ENCODE data around the gene ZFR.

ZFR gene

GRCh38 chr5:32482193-32482592 lies 37.7 kb upstream of the ZFR start:
- TF ChIP-seq POLR2A (IDR thresholded peaks at IDR 0.05; ENCODE audit: extremely low read depth, insufficient read length) (no peak), CTCF (IDR thresholded peaks at IDR 0.05; ENCODE audit: low read depth, low read length) (no peak), MAX (IDR thresholded peaks at IDR 0.05; ENCODE audit: low read depth, low read length) (no peak), MYC (IDR thresholded peaks at IDR 0.05; ENCODE audit: low read depth, low read length) (no peak)
- H3K4me3 ChIP-seq (ENCODE audit: low read depth, low read length), result no peak overlapping the region
- no peak for DNase-seq (ENCODE audit: low read depth)

GRCh38 chr5:32479096-32479495 lies 34.6 kb upstream of the ZFR start:
- DNase-seq (ENCODE audit: low read depth), result no peak
- no peak overlapping the region for H3K4me3 ChIP-seq (ENCODE audit: low read depth, low read length)
- TF ChIP-seq POLR2A (IDR thresholded peaks at IDR 0.05; ENCODE audit: extremely low read depth, insufficient read length) (no peak), CTCF (IDR thresholded peaks at IDR 0.05; ENCODE audit: low read depth, low read length) (no peak), MAX (IDR thresholded peaks at IDR 0.05; ENCODE audit: low read depth, low read length) (no peak), MYC (IDR thresholded peaks at IDR 0.05; ENCODE audit: low read depth, low read length) (no peak)

GRCh38 chr5:32476891-32477290 lies 32.4 kb upstream of the ZFR start:
- DNase-seq (ENCODE audit: low read depth), result no peak
- no peak overlapping the region for H3K4me3 ChIP-seq (ENCODE audit: low read depth, low read length)
- TF ChIP-seq POLR2A (IDR thresholded peaks at IDR 0.05; ENCODE audit: extremely low read depth, insufficient read length) (no peak), CTCF (IDR thresholded peaks at IDR 0.05; ENCODE audit: low read depth, low read length) (no peak), MAX (IDR thresholded peaks at IDR 0.05; ENCODE audit: low read depth, low read length) (no peak), MYC (IDR thresholded peaks at IDR 0.05; ENCODE audit: low read depth, low read length) (no peak)

- no peak for DNase-seq (ENCODE audit: low read depth)
- TF ChIP-seq MYC (IDR thresholded peaks at IDR 0.05; ENCODE audit: low read depth, low read length) (no peak), POLR2A (IDR thresholded peaks at IDR 0.05; ENCODE audit: extremely low read depth, insufficient read length) (no peak), CTCF (IDR thresholded peaks at IDR 0.05; ENCODE audit: low read depth, low read length) (no peak), MAX (IDR thresholded peaks at IDR 0.05; ENCODE audit: low read depth, low read length) (no peak)
- H3K4me3 ChIP-seq (ENCODE audit: low read depth, low read length), result no peak overlapping the region
These were observed 31.0 kb upstream of the ZFR start for GRCh38 chr5:32475334-32476097.

- no peak overlapping the region for H3K4me3 ChIP-seq (ENCODE audit: low read depth, low read length)
- TF ChIP-seq CTCF (IDR thresholded peaks at IDR 0.05; ENCODE audit: low read depth, low read length) (no peak), MAX (IDR thresholded peaks at IDR 0.05; ENCODE audit: low read depth, low read length) (no peak), POLR2A (IDR thresholded peaks at IDR 0.05; ENCODE audit: extremely low read depth, insufficient read length) (no peak), MYC (IDR thresholded peaks at IDR 0.05; ENCODE audit: low read depth, low read length) (no peak)
These were observed 29.8 kb upstream of the ZFR start for GRCh38 chr5:32474209-32474854.

More at GRCh38 chr5:32474209-32474854, 29.8 kb upstream of the ZFR start:
- no peak for DNase-seq (ENCODE audit: low read depth)

Data from NB4 (cell line).